T1000 (cell line): ENCODE data around the gene OR52B4.
A peak's percentile ranks its signal among the peaks of the same experiment; 100 is the strongest.
"Not testable (repeated sequence)": the region's sequence is repeated elsewhere in the genome, so short reads cannot be mapped to it uniquely, and the experiment has no call there.

ENCODE experiments used
- DNase-seq: peaks from one replicate; lab custom pipeline; 2025; ENCODE audit warnings: mixed read lengths; lab: John Stamatoyannopoulos, UW

Gene OR52B4

DNA sequence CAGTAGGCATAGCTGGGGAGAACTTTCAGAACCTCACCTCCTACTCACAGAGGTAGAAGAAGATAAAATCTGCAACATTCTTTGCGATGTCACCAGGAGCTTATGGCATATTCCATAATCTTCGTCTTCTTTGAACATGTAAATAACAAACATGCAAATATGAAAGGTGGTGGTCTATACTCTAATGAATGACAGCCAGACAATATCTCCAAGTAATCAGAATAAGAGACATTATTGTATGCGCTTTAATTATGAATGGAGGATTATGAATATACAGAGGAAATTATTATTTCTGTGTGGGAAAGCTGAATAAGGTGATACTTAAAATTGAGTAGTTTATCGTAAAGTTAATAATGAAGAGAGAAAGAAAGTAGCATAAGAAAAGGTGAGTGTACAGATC, at the start of gene OR52B4:
Gene OR52B4 (minus strand): TSS at position 101 of the 400 bp plus-strand sequence. CDS start 91 bp downstream, at position 10.
- no peak for DNase-seq

DNA sequence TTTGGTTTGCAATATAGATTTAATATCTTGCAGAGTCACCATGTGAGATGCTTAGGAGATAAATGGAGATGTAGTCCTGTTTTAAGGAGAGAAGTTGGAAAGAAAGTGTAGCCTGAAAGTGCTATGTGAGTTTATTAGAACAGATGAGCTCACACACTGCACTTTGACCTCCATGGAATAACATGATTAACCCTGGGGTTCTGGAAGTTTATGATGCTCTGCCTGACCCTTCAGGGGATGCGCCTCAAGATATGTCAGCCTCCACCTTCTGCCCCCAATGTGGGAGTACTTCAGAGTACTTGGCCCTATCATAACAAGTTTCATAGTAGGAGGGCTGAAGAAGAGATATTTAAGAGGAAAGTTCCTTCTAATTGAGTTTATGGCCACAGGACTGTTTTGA, 48.6 kb upstream of the OR52B4 start:
- no peak for DNase-seq

DNA sequence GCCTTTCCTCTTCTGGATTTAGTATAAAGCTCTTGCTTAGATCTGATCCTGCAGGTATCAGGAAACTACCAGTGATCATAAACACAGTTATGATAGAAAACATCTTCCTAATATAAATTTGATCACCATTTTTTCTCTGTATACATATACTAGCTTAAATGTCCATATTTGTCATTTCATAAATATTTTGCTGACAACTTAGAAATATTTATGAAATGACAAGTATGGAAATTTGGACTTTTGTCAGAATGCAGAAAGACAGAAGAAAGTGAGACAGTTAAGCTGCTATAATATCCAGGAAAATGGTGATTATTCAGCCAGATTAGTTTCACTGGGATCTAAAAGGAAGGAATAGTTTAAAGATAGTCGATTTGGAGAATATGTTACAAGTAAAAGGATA, 48.1 kb upstream of the OR52B4 start:
- no peak for DNase-seq

DNA sequence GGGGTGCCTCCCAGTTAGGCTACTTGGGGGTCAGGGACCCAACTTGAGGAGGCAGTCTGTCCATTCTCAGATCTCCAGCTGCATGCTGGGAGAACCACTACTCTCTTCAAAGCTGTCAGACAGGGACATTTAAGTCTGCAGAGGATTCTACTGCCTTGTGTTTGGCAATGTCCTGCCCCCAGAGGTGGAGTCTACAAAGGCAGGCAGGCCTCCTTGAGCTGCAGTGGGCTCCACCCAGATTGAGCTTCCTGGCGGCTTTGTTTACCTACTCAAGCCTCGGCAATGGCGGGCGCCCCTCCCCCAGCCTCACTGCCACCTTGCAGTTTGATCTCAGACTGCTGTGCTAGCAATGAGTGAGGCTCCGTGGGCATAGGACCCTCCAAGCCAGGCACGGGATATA, 38.0 kb upstream of the OR52B4 start:
- DNase-seq = not testable (repeated sequence)

DNA sequence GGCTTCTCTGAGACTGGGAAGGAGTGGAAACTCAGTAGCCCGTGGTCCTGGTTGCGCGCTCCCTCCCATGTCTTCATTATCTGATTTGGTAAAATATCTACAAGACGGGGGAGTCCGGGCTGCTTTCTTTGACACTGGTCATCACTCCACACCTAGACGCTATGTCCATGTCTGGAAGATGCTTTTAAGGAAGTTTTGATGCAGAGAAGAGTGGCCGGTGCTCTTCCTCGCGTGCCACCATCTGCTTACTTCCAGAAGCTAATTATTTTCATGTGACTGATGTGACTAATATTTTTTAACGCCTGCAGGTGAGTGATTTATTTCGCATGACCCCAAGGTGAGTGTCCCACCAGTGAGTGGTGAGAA, 25.7 kb upstream of the OR52B4 start:
- no peak for DNase-seq

DNA sequence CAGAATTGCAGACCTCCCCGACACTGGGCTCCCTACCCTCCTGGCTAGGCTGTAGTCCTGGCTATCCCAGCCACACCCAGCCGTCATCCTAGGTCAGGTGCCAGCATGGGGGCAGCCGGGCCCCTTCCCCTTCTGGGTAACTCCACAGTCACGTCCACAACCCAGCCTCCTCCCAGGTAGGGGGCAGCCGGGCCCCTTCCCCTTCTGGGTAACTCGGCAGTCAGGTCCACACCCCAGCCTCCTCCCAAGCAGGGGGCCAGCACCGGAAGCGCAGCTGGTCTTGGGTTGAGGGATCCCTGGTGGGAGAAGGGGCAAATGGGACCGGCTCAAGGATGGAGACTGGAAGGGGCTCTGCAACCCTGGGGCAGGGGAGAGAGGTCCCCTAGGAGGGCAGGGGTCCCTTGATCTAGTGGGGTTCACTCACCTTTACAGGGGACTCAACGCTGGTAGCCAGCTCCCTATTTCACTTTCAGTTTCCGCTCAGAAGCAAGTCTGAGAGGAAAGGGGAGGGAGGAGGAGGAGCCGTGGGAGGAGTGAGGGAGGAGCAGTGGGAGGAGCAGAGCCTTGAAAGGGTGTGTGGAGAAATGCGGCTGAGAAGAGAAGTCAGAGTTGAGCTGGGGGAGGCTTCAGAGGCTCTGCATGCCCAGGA, 25.1 kb upstream of the OR52B4 start, which contains the start of gene TRIM21:
Gene TRIM21 (minus strand): TSS at position 494 of the 649 bp plus-strand sequence. CDS start 3,293 bp downstream, outside the sequence.
- peak; percentile 61 for DNase-seq

DNA sequence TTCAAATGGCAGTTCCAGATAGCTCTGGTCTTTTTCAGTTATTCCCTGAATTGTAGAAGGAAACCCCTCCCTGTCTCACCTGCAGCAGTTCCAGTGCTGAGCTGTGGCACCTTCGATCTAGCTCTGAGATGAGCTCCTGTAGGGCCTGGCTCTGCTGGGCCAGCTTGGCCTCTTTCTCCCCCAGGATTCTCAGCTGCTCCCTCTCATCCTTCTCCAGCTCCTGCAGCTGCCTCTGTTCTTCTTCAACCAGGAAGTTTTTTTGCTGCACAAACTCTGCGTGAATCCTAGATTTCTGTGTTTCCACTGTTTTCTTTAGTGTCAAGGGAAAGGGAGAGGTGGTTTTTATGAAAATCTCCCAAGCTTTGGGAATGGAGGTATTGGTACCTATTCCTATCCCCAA, 20.0 kb upstream of the OR52B4 start:
- no peak for DNase-seq

DNA sequence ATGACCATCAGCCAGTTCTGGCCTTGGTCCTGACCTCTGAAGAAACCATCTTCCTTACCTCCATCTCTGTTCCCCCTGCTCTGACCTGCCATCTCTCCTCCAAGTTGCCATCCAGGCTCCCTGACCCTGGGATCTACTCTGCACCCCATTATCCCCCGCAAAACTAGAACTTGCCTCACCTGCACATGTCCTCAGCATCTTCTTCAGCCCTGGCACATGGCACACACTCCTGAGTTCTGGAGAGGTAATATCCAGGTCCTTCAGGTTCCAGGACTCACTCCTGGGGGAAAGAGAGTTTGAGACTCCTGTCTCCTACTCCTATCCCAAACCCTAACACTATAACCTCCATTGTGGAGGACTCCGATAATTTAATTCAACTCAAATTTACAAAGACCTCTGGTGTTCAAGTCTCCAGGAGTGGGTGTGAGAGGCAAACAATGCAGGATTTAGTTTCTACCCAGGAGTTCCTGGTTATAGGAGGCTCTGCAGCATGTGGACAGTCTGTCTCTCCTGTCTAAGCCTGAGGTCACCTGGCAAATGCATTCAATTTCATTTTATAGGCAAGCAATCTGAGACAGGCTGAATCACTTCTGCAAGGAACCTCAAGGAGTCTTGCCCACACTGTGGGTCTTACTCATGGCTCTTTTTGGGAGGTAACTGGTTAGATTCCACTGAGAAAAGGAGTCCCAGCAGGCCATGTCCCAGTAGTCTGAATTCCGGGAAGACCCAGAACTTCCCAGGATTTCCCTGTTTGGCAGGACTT, 18.0 kb upstream of the OR52B4 start:
- DNase-seq = no peak

DNA sequence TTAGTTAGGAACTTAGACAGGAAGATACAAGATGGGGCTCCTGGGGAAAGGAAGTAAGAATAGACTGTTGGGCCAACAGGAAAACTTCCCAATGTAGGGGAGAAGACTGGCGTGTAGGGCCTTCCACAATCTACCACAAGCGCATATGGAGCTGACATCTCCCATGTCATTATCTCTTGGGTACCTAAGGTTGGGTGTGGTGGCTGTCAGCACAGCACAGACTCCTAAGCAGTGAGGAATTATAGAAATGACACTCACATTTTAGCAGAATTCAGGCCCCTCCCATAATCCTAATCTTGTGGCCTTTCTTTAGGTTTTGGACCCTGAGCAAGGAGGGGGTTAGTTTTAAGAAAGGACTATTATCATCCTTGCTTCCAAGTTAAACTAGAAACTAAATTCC, 13.7 kb upstream of the OR52B4 start:
- no peak for DNase-seq

DNA sequence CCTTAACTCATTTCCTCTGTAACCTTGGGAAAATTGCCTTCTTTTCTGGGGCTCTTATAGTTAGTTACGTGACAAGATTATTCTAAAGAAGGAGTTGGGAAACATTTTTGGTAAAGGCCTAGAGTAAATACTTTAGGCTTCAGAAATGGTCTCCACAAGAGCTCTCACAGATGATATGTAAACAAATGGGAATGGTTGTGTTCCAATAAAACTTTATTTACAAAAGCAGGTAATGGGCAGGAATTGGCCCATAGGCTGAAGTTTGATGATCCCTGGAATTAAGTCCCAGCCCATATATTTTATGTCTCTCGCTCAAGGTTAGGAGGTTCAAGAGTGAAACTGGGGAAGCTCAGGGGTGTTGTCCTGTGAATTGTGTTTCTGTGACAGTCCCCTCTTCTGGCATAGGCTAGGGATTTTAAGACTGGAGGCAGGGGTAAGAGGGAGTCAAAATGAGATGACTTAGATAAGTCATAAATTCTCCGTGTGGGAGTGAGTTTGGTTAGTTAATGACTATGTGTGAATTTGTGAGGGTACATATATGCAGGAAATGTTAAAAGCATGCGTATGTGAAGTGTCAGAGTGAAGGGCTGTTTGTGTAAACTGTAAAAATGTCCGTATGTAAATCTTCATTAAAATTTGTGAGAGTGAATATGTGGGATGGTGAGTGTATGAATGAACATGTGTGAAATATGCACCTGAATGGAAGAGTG, 7.4 kb upstream of the OR52B4 start:
- DNase-seq = no peak

DNA sequence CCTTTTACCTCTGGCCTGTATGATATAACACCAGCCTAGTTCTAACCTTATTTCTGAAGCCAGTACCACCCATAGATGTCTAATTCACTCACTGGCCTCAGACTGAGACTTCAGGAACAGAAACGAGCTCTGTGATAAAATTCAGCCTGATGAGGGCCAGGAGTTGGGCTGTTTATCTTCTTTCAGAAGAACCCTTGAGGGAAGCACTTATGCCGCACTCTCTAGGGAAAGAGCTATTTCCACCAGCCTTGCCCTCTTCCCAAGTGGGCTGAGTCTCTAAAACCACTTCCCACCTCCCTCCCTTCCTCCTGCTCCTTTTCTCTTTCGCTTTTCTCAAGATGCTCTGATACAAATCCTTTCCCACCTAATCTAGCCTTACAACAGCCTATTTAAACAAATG, 2.0 kb upstream of the OR52B4 start:
- no peak for DNase-seq

DNA sequence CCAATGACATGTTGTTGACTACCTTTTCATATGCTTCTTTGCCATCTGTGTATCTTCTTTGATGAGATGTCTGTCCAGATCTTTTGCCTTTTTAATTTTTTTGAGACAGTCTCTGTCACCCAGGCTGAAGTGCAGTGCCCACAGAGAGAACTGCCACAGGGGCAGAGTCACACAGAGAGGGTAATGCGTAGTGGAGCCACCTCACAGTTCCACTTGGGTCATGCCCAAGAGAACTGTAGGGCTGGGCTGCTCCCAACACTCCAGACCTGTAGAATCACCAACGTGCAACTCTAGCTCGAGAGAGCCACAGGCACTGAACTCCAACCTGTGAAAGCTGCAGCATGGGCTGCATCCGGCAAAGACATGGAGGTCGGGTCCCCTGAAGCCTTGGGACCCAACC, 20.0 kb downstream of the OR52B4 start:
- DNase-seq = not testable (repeated sequence)

DNA sequence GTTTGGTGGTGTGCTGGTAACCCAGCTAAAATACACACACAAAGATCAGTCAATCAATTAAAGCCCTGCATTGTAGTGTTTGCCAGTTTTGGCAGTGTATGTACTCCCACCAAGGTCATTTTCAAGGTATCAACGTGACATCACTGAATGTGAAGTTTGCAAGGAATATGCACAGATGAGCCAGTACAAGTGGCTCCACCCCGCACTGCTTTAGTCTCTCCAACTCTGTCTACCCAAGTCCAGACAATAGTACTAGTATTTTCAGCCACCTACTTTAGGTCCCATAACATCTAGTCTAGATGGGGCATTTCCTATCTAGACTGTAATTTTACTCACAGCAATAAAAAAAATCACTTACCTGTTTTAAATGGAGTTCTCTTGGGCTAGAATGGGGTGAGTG, 22.8 kb downstream of the OR52B4 start:
- not testable (repeated sequence) for DNase-seq

DNA sequence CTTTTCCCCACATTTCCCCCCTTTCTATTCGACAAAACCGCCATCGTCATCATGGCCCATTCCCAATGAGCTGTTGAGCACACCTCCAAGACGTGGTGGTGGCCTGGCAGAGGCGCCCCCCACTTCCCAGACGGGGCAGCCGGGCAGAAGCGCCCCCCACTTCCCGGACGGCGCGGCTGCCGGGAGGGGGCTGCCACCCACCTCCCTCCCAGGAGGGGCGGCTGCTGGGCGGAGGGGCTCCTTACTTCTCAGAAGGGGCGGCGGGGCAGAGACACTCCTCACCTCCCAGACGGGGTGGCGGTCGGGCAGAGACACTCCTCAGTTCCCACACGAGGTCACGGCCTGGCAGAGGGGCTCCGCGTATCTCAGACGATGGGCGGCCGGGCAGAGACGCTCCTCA, 33.8 kb downstream of the OR52B4 start:
- DNase-seq = not testable (repeated sequence)
